ENCODE results near the gene ZNF318.
A peak's percentile ranks its signal among the peaks of the same experiment; 100 is the strongest.
"Not testable (repeated sequence)": the region's sequence is repeated elsewhere in the genome, so short reads cannot be mapped to it uniquely, and the experiment has no call there.

ZNF318 gene

DNA sequence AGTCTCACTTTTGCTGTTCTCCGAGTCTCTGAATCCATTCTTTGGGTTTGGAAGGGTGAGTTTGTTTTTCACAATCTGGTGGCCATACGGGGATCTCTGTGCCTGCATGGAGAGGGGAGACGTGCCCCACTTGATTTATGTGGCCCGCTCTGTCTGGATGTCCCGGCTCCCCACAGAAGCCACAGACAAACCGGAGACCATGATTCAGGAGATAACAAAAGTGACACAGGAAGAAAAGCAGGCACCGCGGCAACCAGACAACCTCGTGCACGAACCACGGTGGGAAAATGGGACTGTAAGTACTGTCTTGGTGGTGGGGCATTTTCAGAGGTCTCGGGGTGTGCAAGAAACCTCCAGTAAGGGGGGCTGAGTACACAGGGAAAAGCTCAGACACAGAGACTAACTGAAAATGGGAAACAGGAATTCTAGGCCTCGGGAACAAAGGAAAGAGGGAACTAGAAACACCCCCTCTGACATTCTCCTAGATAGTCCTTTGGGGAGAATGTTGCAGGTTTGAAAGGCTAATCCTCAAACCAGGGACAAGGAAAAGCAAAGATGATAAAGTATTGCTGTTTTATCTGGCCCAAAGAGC lies 22.1 kb upstream of the ZNF318 start:
- TF ChIP-seq, protein P1, sequence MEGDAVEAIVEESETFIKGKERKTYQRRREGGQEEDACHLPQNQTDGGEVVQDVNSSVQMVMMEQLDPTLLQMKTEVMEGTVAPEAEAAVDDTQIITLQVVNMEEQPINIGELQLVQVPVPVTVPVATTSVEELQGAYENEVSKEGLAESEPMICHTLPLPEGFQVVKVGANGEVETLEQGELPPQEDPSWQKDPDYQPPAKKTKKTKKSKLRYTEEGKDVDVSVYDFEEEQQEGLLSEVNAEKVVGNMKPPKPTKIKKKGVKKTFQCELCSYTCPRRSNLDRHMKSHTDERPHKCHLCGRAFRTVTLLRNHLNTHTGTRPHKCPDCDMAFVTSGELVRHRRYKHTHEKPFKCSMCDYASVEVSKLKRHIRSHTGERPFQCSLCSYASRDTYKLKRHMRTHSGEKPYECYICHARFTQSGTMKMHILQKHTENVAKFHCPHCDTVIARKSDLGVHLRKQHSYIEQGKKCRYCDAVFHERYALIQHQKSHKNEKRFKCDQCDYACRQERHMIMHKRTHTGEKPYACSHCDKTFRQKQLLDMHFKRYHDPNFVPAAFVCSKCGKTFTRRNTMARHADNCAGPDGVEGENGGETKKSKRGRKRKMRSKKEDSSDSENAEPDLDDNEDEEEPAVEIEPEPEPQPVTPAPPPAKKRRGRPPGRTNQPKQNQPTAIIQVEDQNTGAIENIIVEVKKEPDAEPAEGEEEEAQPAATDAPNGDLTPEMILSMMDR (IDR thresholded peaks at IDR 0.05) = no peak
- Histone ChIP-seq H3K4me3 (no peak overlapping the region), H3K4me1 (no peaks in the 10 kb centered on the region), H3K27me3 (peaks cover 0 to 36% of the 10 kb centered on the region in 2 donors), H3K9me3 (no peaks in the 10 kb centered on the region), H3K36me3 (no peaks in the 10 kb centered on the region), H3K27ac (no peak overlapping the region)
- no peak for DNase-seq
- intact Hi-C loops (cut with DNase I; ENCODE audit: low total_unique reads) = no loop called here

DNA sequence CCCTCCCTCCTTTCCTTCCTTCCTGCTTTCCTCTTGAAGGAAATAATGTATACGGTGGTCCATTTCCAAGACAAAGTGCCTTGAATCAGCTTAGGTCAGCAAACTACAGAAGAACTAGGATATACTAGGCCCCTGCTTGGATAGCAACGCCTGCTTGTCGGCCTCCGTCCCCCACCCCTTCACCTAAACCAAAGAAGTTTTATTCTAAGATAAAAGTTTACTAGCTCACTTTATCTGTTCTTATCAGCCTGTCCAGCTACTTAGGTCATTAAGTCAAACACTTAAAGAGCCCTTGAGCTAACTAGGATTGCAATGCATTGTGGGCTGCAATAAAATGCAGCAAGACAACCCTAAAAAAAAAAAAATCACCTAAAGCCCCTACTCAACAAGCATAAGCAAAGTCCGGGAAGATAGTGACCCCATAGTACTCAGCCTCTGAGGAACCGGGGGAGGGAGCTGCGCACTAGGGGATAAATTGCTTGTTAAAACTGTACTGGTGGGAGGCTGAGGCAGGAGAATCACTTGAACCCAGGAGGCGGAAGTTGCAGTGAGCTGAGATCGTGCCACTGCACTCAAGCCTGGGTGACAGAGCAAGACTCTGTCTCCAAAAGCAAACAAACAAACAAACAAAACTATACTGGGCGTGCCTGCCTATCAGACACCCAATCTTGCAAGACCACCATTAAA lies 21.4 kb upstream of the ZNF318 start:
- H3K4me3 ChIP-seq; H3K27ac ChIP-seq; H3K9me3 ChIP-seq; H3K36me3 ChIP-seq; intact Hi-C loops (cut with DNase I; ENCODE audit: low total_unique reads); DNase-seq; H3K4me1 ChIP-seq: not testable (repeated sequence)
- peaks cover 0 to 36% of the 10 kb centered on the region in 2 donors for H3K27me3 ChIP-seq

DNA sequence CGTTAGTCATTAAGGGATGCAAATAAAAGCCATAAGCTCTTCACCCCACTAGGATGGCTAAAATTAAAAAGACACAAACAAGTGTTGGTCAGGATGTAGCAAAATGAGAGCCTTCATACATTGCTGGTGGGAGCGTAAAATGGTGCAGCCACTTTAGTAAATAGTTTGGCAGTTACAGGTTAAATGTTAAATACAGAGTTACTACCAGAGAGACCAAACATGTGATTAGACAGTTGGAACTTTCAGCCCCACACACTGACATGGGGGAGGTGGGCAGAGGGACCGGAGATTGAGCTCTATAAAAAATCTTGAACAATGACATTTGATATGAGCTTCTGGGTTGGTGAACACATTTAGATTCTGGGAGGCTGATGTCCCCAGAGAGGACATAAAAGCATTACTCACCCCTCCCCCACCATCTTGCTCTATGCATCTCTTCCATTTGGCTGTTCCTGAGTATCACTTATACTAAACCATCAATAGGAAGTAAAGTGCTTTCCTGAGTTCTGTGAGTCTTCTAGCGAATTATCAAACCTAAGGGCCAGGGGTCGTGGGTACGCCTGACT lies 20.4 kb upstream of the ZNF318 start:
- Histone ChIP-seq H3K4me3 (no peak overlapping the region), H3K9me3 (no peaks in the 10 kb centered on the region), H3K27ac (no peak overlapping the region), H3K36me3 (no peaks in the 10 kb centered on the region), H3K4me1 (no peaks in the 10 kb centered on the region), H3K27me3 (peaks cover 0 to 36% of the 10 kb centered on the region in 2 donors)
- TF ChIP-seq, protein P1 (IDR thresholded peaks at IDR 0.05) = no peak
- intact Hi-C loops (cut with DNase I; ENCODE audit: low total_unique reads) = no loop called here
- no peak for DNase-seq

DNA sequence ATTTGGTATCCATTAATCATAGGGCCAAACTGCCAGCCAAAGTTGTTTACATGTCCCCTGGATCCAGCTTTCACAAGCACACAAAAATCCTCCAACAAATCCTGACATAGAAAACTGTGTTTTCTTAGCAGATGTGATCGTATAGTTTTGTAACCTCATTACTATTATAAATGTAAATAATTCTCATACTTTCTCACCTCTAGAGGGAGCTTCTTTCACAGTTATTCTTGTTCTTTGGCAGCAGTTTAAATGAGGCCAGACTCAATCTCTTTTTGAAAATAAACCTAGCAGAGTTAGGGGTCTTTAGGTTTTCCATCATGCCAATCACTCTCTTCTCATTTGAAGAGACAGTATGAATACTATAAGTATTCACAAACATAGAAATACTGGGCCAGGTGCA lies 17.0 kb upstream of the ZNF318 start:
- Histone ChIP-seq H3K4me3 (no peak overlapping the region), H3K4me1 (no peaks in the 10 kb centered on the region), H3K9me3 (no peaks in the 10 kb centered on the region), H3K27me3 (peaks cover 0 to 31% of the 10 kb centered on the region in 2 donors), H3K36me3 (no peaks in the 10 kb centered on the region), H3K27ac (no peak overlapping the region)
- no peak for DNase-seq
- TF ChIP-seq, protein P1 (IDR thresholded peaks at IDR 0.05) = peak; percentile 29 to 36
- intact Hi-C loops (cut with DNase I; ENCODE audit: low total_unique reads) = no loop called here

DNA sequence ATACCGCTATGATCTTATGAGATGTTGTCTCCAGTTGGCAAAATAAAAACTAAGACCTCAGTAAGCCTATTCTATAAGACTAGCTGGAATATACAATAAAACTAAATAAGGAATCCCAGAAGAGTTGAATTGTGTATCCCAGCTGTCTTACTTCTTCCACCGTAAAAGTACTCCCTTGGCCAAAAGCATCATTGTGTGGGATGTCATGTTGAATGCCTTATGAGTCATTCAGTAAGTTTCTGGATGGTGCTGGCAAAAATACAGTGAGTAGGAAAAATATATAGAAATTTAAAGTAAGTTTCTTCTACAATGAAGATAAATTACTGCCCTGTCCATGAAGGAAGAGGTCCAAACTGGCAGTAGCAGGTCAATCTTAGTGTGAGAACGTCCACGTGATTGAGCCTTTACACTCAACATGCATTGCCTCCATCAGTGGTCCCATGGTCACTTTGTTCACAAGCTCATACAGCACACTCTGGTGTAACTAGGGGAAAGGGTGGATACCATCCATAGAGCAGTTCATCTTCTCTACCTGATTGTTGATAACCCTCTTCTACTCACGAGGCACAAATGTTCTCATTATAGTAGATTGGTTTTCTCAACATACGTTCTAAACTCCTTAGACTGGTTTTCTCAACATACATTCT lies 13.7 kb upstream of the ZNF318 start:
- TF ChIP-seq, protein P1 (IDR thresholded peaks at IDR 0.05) = no peak
- intact Hi-C loops (cut with DNase I; ENCODE audit: low total_unique reads) = no loop called here
- no peaks in the 10 kb centered on the region for H3K4me1 ChIP-seq
- H3K27ac ChIP-seq = no peak overlapping the region
- H3K36me3 ChIP-seq = no peaks in the 10 kb centered on the region
- peaks cover 0 to 6% of the 10 kb centered on the region in 2 donors for H3K27me3 ChIP-seq
- no peaks in the 10 kb centered on the region for H3K9me3 ChIP-seq
- no peak overlapping the region for H3K4me3 ChIP-seq
- no peak for DNase-seq

DNA sequence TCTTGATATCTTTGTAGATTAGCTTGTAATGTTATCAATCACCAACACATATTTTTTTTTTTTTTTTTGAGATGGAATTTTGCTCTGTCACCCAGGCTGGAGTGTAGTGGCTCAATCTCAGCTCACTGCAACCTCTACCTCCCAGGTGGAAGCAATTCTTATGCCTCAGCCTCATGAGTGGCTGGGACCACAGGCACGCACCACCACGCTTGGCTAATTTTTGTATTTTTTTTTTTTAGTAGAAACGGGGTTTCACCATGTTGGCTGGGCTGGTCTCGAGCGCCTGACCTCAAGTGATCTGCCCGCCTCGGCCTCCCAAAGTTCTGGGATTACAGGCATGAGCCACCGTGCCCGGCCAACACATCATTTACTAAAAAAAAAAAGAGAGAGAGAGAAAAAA lies 11.4 kb upstream of the ZNF318 start:
- intact Hi-C loops (cut with DNase I; ENCODE audit: low total_unique reads); H3K4me3 ChIP-seq; DNase-seq; H3K4me1 ChIP-seq; H3K9me3 ChIP-seq; H3K36me3 ChIP-seq; H3K27ac ChIP-seq; H3K27me3 ChIP-seq: not testable (repeated sequence)

All from tibial artery (tissue), 4 donors.